Spleen (tissue), 11 donors: Measurements from ENCODE around the gene MUCL3. TPM values are rescaled to one million over a fixed set of nuclear protein-coding genes. Genes with fewer than 3 reads are reported as not detected.
"Not testable (repeated sequence)": the region's sequence is repeated elsewhere in the genome, so short reads cannot be mapped to it uniquely, and the experiment has no call there.

Source experiments
- DNase-seq: peaks from one replicate; pipeline ENCODE4 v3.0.0-alpha.2; 2020
- H3K27ac ChIP-seq, 8 donors: fragments of 200-600 bp; sonication (generic) in 7 of 8; 1 replicate in 4 of 8; 2 replicates in 4 of 8; pipeline versions ENCODE4 v1.5.0 to v1.8.0; 2016 to 2021; ENCODE audit warnings: inconsistent platforms in 4 of 8, mild to moderate bottlenecking in 4 of 8, moderate library complexity in 1 of 8
- H3K27me3 ChIP-seq, 7 donors: fragments of 200-600 bp; sonication (generic) in 6 of 7; replicated peaks in 1 of 7; 1 replicate in 4 of 7; 2 replicates in 3 of 7; pipeline versions ENCODE4 v1.5.0 to v1.8.0; 2016 to 2021; ENCODE audit warnings: inconsistent platforms in 3 of 7, mild to moderate bottlenecking in 1 of 7
- H3K36me3 ChIP-seq, 6 donors: fragments of 200-600 bp; sonication (generic) in 5 of 6; 1 replicate in 4 of 6; 2 replicates in 2 of 6; pipeline versions ENCODE4 v1.5.0 to v1.8.0; 2016 to 2021; ENCODE audit warnings: inconsistent platforms in 2 of 6
- H3K4me1 ChIP-seq, 6 donors: fragments of 200-600 bp; sonication (generic) in 5 of 6; 1 replicate in 3 of 6; 2 replicates in 3 of 6; pipeline versions ENCODE4 v1.5.0 to v1.8.0; 2016 to 2021; ENCODE audit warnings: inconsistent platforms in 3 of 6
- H3K4me3 ChIP-seq, 8 donors: fragments of 200-600 bp; sonication (generic) in 7 of 8; 1 replicate in 4 of 8; 2 replicates in 4 of 8; pipeline versions ENCODE4 v1.5.0 to v1.8.0; 2016 to 2021; ENCODE audit warnings: inconsistent platforms in 4 of 8, mild to moderate bottlenecking in 4 of 8, moderate library complexity in 2 of 8
- H3K9me3 ChIP-seq, 8 donors: fragments of 200-600 bp; sonication (generic) in 7 of 8; 1 replicate in 4 of 8; 2 replicates in 4 of 8; pipeline versions ENCODE4 v1.5.0 to v1.8.0; 2016 to 2021; ENCODE audit warnings: inconsistent platforms in 4 of 8
- CTCF ChIP-seq, 11 experiments: fragments of 200-600 bp in 7 of 11; fragments of 450-650 bp in 4 of 11; sonication (generic) in 4 of 11; IDR thresholded peaks in 8 of 11; conservative IDR thresholded peaks in 3 of 11; 1 replicate in 7 of 11; 2 replicates in 4 of 11; pipeline versions ENCODE4 v1.4.0 to v1.8.0; 2016 to 2021; ENCODE audit warnings: antibody characterized with exemption in 11 of 11, inconsistent platforms in 4 of 11, mild to moderate bottlenecking in 1 of 11
- POLR2A ChIP-seq, 3 donors: fragments of 450-650 bp; IDR thresholded peaks; one replicate each; pipeline ENCODE4 v1.5.1; 2017; ENCODE audit warnings: antibody characterized with exemption in 3 of 3, mild to moderate bottlenecking in 1 of 3
- POLR2AphosphoS5 ChIP-seq, 3 donors: sonication (generic); formaldehyde crosslinking; IDR thresholded peaks; one replicate each; pipeline ENCODE4 v1.5.1; 2017; ENCODE audit warnings: antibody characterized with exemption in 3 of 3
- WGBS, 5 donors: extraction: QIAGEN DNeasy Blood & Tissue Kit in 3 of 5; methylation state at CpG; one replicate each; pipeline versions ENCODE4 v1.1.5 to v1.1.7; 2013 to 2018; 5-methylcytosine and 5-hydroxymethylcytosine counted together
- intact Hi-C: fragments of 100-400 bp; cut with DNase I; formaldehyde crosslinking; loops from one replicate; pipeline ENCODE4 v1.15.0; 2023; ENCODE audit warnings: low total_unique reads
- polyA plus RNA-seq, 3 donors: library from polyadenylated mRNA; stranded (reverse); fragments of 200-250 nt; gene quantifications; one replicate each; pipeline ENCODE4 v1.2.1, GENCODE V29; 2013
- total RNA-seq, 7 donors: library from RNA; depleted of rRNA in 3 of 7; stranded (reverse); fragments of >200 nt in 3 of 7; fragmentation: NEBNext Ultra II Directional in 4 of 7; extraction: Animal tissue kit (Norgen Biotek cat#: 25700) in 4 of 7; gene quantifications; one replicate each; pipeline versions ENCODE4 v1.1.0 to v1.2.1, GENCODE V29; 2016 to 2021
- donor health status: healthy with polysubstance abuse.
- donor health status: DM: no; HTN: no; CAD: no; lungs with moderate emphysema.
- donor health status: DM: no; HTN: no; CAD: no.
- donor health status: Bipolar disorder and iron deficiency.
- donor health status: healthy.
- donor health status: DM: no; HTN: no; CAD: no.
- donor health status: DM: yes; HTN: yes; CAD: no.

Gene MUCL3
- total and polyA plus RNA-seq, 10 donors = 0.03 TPM; not detected in 9

GRCh38 chr6:30917487-30917886 lies 23.3 kb upstream of the MUCL3 start:
- peaks cover 3 to 72% (median 52%) of the 10 kb centered on the region in 6 donors for H3K36me3 ChIP-seq
- TF ChIP-seq POLR2AphosphoS5 (IDR thresholded peaks at IDR 0.05) = no peak
- no peak for TF ChIP-seq POLR2A (IDR thresholded peaks at IDR 0.05)
- no peak for TF ChIP-seq CTCF (IDR thresholded peaks at IDR 0.05 in 8 of 11, conservative IDR thresholded peaks at IDR 0.05 in 3 of 11)
- intact Hi-C loops = loop anchor here (5.0 kb wide), 1 partner anchor 145 kb away; no protein-coding TSS in a partner anchor

DNA sequence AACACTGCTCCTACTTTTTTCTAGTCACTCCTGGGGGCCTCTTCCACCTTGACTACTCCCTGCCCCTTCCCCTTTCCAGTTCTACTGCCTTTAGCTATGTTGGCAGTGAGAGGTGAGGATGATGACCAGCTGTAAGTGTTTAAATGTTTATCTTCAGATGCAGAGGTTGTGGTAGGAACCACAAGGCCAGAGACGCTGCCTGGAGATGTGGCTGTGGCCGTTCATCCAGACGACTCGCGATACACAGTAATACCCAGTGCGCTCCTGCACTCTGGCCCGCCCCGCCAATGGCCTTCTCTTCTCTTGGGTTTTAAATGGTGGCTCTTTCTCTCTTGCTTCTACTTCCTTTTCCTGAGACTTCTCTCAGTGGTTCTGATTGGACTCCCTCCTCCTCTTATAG lies 22.1 kb upstream of the MUCL3 start:
- intact Hi-C loops = loop anchor here (5.0 kb wide), 1 partner anchor 144 kb away; no protein-coding TSS in a partner anchor

More at GRCh38 chr6:30917487-30917886, 23.3 kb upstream of the MUCL3 start:
- Histone ChIP-seq H3K27ac (no peak overlapping the region), H3K9me3 (no peaks in the 10 kb centered on the region), H3K27me3 (no peaks in the 10 kb centered on the region), H3K4me3 (no peak overlapping the region), H3K4me1 (peaks cover 18 to 43% (median 27%) of the 10 kb centered on the region in 6 donors)
- 92 to 94% (median 93%) methylated on average over 8 of the region's 8 CpGs for WGBS, 5 donors
- no peak for DNase-seq

GRCh38 chr6:30922447-30922852 lies 18.3 kb upstream of the MUCL3 start:
- DNase-seq = no peak
- no peaks in the 10 kb centered on the region for H3K27me3 ChIP-seq
- H3K4me3 ChIP-seq = no peak overlapping the region
- peaks cover 3 to 100% (median 88%) of the 10 kb centered on the region in 6 donors for H3K36me3 ChIP-seq
- no peaks in the 10 kb centered on the region for H3K9me3 ChIP-seq
- TF ChIP-seq POLR2A (IDR thresholded peaks at IDR 0.05) = no peak
- no peak for TF ChIP-seq CTCF (IDR thresholded peaks at IDR 0.05 in 8 of 11, conservative IDR thresholded peaks at IDR 0.05 in 3 of 11)
- TF ChIP-seq POLR2AphosphoS5 (IDR thresholded peaks at IDR 0.05) = no peak
- H3K27ac ChIP-seq = no peak overlapping the region
- intact Hi-C loops = no loop called here
- 84 to 91% (median 91%) methylated on average over 6 to 7 of the region's 7 CpGs for WGBS, 5 donors
- peaks cover 0 to 2% (median 0%) of the 10 kb centered on the region in 6 donors for H3K4me1 ChIP-seq

More for the DNA sequence above, 22.1 kb upstream of the MUCL3 start:
- peaks cover 3 to 75% (median 64%) of the 10 kb centered on the region in 6 donors for H3K36me3 ChIP-seq
- no peak for DNase-seq
- no peaks in the 10 kb centered on the region for H3K27me3 ChIP-seq
- no peak overlapping the region for H3K27ac ChIP-seq
- H3K4me3 ChIP-seq = no peak overlapping the region
- TF ChIP-seq POLR2A (IDR thresholded peaks at IDR 0.05) (no peak), POLR2AphosphoS5 (IDR thresholded peaks at IDR 0.05) (no peak), CTCF (IDR thresholded peaks at IDR 0.05 in 8 of 11, conservative IDR thresholded peaks at IDR 0.05 in 3 of 11) (no peak)
- no peaks in the 10 kb centered on the region for H3K9me3 ChIP-seq
- peaks cover 13 to 34% (median 22%) of the 10 kb centered on the region in 6 donors for H3K4me1 ChIP-seq
- WGBS, 5 donors = 82 to 94% (median 87%) methylated on average over 8 of the region's 8 CpGs

DNA sequence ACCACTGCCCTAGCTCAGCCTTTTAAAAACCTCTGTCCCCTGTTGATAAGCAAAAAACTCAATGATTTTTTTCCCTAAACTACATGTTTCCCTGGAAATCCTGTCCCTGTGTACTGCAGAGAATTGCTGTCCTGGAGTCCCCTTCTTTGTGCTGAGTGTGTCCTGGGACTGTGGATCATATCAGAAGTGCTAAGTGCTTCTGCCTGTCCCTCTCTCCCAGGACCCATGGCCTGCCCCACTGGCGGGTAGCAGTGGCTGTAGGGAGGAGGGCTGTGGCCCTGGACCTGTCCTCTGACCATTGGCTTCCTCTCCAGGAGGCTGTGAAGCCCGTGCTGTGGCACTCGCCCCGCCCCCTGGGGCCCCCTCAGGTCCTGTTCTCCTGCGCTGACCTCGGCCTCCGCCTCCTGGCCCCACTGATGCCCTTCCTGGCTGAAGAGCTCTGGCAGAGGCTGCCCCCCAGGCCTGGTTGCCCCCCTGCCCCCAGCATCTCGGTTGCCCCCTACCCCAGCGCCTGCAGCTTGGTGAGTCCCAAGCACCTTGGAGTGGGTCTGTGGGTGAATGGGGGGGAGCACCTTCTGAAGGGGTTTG lies 16.6 kb upstream of the MUCL3 start:
- Histone ChIP-seq H3K9me3 (peaks cover 0 to 11% (median 9%) of the 10 kb centered on the region in 8 donors), H3K36me3 (peaks cover 3 to 87% (median 72%) of the 10 kb centered on the region in 6 donors)
- 83 to 93% (median 85%) methylated on average over 9 of the region's 9 CpGs for WGBS, 5 donors
- H3K4me3 ChIP-seq, H3K27ac ChIP-seq, H3K27me3 ChIP-seq, intact Hi-C loops, H3K4me1 ChIP-seq, DNase-seq: not testable (repeated sequence)
